Mammary epithelial cell (primary cell): ENCODE results near the gene AKAP8L.

Experiments used
- EZH2 ChIP-seq: IDR thresholded peaks from 2 replicates; pipeline ENCODE4 v1.6.1; 2012; ENCODE audit warnings: low read length, inconsistent platforms, borderline replicate concordance
- TF ChIP-seq, protein P1 (sequence below), 2 donors: IDR thresholded peaks in 1 of 2; conservative IDR thresholded peaks in 1 of 2; 2 replicates each; pipeline ENCODE4 v1.5.1; 2011 to 2012; ENCODE audit warnings: inconsistent platforms in 2 of 2, low read length in 2 of 2, mild to moderate bottlenecking in 2 of 2, control low read depth in 1 of 2, low read depth in 1 of 2; ENCODE audit not compliant: insufficient read depth in 1 of 2; ENCODE audit errors: extremely low read depth in 1 of 2

DNA sequence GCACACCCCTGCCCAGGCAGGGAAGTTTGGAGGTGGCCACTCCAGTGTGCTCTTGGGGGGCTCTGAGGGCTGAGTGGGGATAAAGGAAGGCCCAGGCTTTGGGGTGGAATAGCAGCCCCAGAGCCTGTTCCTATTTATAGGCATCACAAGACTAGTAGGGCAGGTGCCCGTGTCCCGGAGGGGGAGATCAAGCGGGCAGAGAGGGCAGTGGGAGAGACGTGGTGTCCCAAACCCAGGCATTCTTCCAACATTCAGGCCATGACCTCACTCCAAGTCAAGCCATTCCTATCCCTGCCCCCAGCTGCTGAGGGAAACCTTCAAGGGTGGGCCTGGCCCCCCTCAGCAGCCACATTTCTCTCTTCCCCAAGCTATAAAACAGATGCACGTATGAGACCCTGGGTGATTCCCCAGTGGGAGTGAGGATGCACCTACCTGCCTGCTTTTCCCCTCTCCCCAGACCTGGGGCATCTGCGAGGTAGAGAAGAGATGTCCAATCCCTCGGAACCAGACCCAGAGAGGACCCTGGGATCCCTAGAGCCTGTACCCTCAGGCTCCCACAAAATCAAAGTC lies 27.1 kb upstream of the AKAP8L start:
- TF ChIP-seq, protein P1, sequence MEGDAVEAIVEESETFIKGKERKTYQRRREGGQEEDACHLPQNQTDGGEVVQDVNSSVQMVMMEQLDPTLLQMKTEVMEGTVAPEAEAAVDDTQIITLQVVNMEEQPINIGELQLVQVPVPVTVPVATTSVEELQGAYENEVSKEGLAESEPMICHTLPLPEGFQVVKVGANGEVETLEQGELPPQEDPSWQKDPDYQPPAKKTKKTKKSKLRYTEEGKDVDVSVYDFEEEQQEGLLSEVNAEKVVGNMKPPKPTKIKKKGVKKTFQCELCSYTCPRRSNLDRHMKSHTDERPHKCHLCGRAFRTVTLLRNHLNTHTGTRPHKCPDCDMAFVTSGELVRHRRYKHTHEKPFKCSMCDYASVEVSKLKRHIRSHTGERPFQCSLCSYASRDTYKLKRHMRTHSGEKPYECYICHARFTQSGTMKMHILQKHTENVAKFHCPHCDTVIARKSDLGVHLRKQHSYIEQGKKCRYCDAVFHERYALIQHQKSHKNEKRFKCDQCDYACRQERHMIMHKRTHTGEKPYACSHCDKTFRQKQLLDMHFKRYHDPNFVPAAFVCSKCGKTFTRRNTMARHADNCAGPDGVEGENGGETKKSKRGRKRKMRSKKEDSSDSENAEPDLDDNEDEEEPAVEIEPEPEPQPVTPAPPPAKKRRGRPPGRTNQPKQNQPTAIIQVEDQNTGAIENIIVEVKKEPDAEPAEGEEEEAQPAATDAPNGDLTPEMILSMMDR (conservative IDR thresholded peaks at IDR 0.05 in 1 of 2, IDR thresholded peaks at IDR 0.05 in 1 of 2; ENCODE audit: extremely low read depth in 1 of 2, insufficient read depth in 1 of 2, low read depth in 1 of 2, low read length in 2 of 2) = no peak
- no peak for TF ChIP-seq EZH2
